ENCODE data around the gene PTGES2. TPM values are rescaled to one million over a fixed set of nuclear protein-coding genes. Genes with fewer than 3 reads are reported as not detected.

The PTGES2 gene
- total RNA-seq, 1 experiment from 2014 or later, result 76.8 TPM

- no peak for ATAC-seq
Measured at GRCh38 chr9:128125580-128126354, 1.8 kb downstream of the PTGES2 start.

More at GRCh38 chr9:128125580-128126354, 1.8 kb downstream of the PTGES2 start:
- ChIA-PET POLR2A (interaction anchor here (0.6 kb wide), 1 partner anchor 11 kb away, joined by 16 read pairs; no protein-coding TSS in a partner anchor), CTCF (no interaction called here)
- Histone ChIP-seq H3K36me3 (ENCODE audit: control insufficient read depth, insufficient read depth, low read length) (peaks cover 2% of the 10 kb centered on the region; the same call in 1 of the 2 replicates), H3K4me1 (ENCODE audit: control insufficient read depth, insufficient read depth, low read length) (0 out of 2 replicates have a peak, but pooled peaks cover 3% of the 10 kb centered on the region), H3K27ac (ENCODE audit: low read length) (no peak overlapping the region), H3K27me3 (ENCODE audit: control insufficient read depth, insufficient read depth, low read length) (no peaks in the 10 kb centered on the region), H3K9me3 (ENCODE audit: control insufficient read depth, insufficient read depth, low read depth, low read length) (no peaks in the 10 kb centered on the region), H3K4me3 (ENCODE audit: low read depth in 2 of 2, low read length in 2 of 2) (peak overlapping the region; percentile 80 to 83)
- no TSS peak for BruUV-seq (replicated peaks)
- no peak for DNase-seq (ENCODE audit: low read depth, low spot score)
- intact Hi-C loops (cut with micrococcal nuclease; ENCODE audit: unreplicated experiment) (no loop called here), in situ Hi-C loops (cut with HindIII; ENCODE audit: low pct_unique_long_range_greater_than_20kb, low sequenced_read_pairs) (no loop called here)
- TF ChIP-seq CTCF (IDR thresholded peaks at IDR 0.05) (no peak), SIN3A (IDR thresholded peaks at IDR 0.05; ENCODE audit: borderline replicate concordance, insufficient read depth, low read depth, low read length) (no peak), POLR2AphosphoS5 (IDR thresholded peaks at IDR 0.05; ENCODE audit: low read depth, low read length) (no peak), TCF7L2 (IDR thresholded peaks at IDR 0.05; ENCODE audit: low read depth, low read length) (no peak), REST (IDR thresholded peaks at IDR 0.05; ENCODE audit: insufficient read depth in 1 of 2, low read depth in 2 of 2, low read length in 1 of 2) (no peak)
